Measurements from ENCODE around the gene ID1. TPM values are rescaled to one million over a fixed set of nuclear protein-coding genes. Genes with fewer than 3 reads are reported as not detected.
A peak's percentile ranks its signal among the peaks of the same experiment; 100 is the strongest.

The ID1 gene
- total RNA-seq, 4 donors from 2014 or later, result 1,083 to 1,350 (median 1,205) TPM

GRCh38 chr20:31580706-31581105 is 24.4 kb upstream of the ID1 start:
- no peaks in the 10 kb centered on the region for H3K36me3 ChIP-seq
- H3K9me3 ChIP-seq, result no peaks in the 10 kb centered on the region
- H3K27ac ChIP-seq, result no peak overlapping the region
- H3K4me1 ChIP-seq, result no peaks in the 10 kb centered on the region
- 84 to 94% methylated on average over 7 of the region's 7 CpGs for WGBS, 2 donors
- no peak overlapping the region for H3K4me3 ChIP-seq (replicated peaks in 1 of 3)
- no peak for DNase-seq
- TF ChIP-seq POLR2A (IDR thresholded peaks at IDR 0.05) (no peak), CTCF (IDR thresholded peaks at IDR 0.05) (no peak)
- no peaks in the 10 kb centered on the region for H3K27me3 ChIP-seq
- intact Hi-C loops (cut with DNase I), result no loop called here

DNA sequence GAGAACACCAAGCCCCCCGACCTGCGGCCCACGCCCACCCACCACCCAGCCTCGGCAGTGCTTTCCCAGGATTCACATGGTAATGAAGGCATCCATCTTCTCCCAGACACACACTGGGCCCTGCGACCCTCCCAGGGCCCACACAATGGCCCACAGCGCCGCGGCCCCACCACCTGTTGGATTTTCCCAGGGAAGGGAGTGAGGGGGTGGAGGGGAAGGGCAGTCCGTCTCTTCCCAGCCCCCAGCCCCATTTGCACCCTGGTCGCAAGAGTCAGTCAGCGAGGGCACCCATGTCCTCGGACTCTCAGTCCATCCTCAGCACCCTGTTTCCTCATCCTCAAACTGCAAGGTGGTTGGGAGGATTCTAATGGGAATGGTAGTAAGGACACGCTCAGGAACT is 23.7 kb upstream of the ID1 start:
- H3K27me3 ChIP-seq, result no peaks in the 10 kb centered on the region
- no peaks in the 10 kb centered on the region for H3K4me1 ChIP-seq
- intact Hi-C loops (cut with DNase I), result no loop called here
- no peak for TF ChIP-seq CTCF (IDR thresholded peaks at IDR 0.05)
- TF ChIP-seq POLR2A (IDR thresholded peaks at IDR 0.05), result no peak
- no peak for DNase-seq
- 69 to 92% methylated on average over 6 to 10 of the region's 13 CpGs for WGBS, 2 donors
- H3K9me3 ChIP-seq, result no peaks in the 10 kb centered on the region
- H3K27ac ChIP-seq, result no peak overlapping the region
- H3K36me3 ChIP-seq, result no peaks in the 10 kb centered on the region
- H3K4me3 ChIP-seq (replicated peaks in 1 of 3), result no peak overlapping the region

DNA sequence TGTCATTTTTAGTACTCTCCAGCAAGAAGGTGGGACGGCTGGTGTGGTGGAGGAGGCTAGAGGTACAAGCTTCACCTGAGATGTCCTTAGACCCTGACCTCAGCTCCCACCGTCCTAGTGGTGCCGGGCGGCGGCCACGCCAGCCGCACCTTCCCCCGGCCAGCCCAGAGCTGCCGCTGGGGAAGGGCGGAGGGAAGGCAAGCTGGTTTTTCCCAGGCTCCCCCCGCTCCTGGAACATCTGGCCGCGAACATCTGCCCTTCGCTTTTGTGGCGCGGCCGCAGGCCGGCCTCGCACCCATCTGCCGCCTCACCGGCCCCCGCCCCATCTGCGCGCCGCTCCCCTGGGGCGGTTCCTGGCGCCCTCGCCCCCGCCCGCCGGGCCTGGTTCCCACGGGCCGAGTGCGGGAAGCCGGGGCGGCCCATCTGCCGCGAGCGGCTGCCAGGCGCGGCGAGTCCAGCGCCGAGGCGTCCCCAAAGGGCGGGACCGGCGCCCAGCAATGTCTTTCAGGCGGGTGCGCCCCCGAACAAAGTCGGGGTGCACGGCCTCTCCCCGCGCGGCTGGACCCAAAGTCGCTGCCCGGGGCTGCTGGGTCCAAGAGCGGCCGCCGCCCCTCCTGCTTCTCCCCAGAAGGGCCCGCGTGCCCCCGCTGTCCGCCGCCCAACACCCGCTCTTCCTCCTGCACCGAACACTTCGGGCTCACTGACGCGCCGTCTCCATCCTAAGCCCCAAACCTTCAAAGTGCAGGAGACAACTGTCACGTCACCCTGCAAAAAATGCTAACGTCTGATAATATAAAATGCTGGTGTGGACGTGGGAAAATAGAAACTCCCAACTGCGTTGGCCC is 17.3 kb upstream of the ID1 start:
- peak; percentile 50 to 55 for DNase-seq
- no peaks in the 10 kb centered on the region for H3K9me3 ChIP-seq
- intact Hi-C loops (cut with DNase I), result no loop called here
- H3K4me3 ChIP-seq (replicated peaks in 1 of 3), result peak overlapping the region in 2 of 3 donors; percentile 36 to 44
- TF ChIP-seq CTCF (IDR thresholded peaks at IDR 0.05) (no peak), POLR2A (IDR thresholded peaks at IDR 0.05) (peak in 1 of 2 donors; percentile 58)
- 9 to 17% methylated on average over 22 to 73 of the region's 76 CpGs for WGBS, 2 donors
- peaks cover 21 to 33% of the 10 kb centered on the region in 2 donors for H3K4me1 ChIP-seq
- peak overlapping the region; percentile 84 to 90 (median 89) for H3K27ac ChIP-seq
- H3K36me3 ChIP-seq, result no peaks in the 10 kb centered on the region
- H3K27me3 ChIP-seq, result no peaks in the 10 kb centered on the region

DNA sequence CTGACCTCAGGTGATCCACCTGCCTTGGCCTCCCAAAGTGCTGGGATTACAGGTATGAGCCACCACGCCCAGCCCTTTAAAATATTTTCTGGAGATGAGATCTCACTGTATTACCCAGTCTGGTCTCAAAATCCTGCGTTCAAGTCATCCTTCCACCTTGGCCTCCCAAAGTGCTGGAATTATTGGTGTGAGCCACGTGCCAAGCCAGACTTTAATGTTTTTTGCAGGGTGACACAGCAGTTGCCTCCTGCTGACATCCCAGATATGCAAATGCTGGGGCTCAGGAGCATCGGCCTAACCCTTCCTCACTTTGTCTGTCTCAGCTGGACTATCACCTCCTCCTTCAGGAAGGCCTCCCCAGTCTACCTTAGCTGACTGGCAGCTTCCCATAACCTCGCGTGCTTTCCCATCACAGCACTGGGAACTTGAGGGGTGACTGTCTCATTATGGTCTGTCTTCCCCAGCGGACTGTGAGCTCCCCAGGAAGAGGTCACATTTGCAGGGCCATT is 14.3 kb upstream of the ID1 start:
- H3K27me3 ChIP-seq, result no peaks in the 10 kb centered on the region
- DNase-seq, result peak in 1 of 2 donors; percentile 46
- intact Hi-C loops (cut with DNase I), result no loop called here
- H3K36me3 ChIP-seq, result no peaks in the 10 kb centered on the region
- WGBS, 2 donors, result 83 to 86% methylated on average over 7 of the region's 7 CpGs
- H3K9me3 ChIP-seq, result no peaks in the 10 kb centered on the region
- H3K27ac ChIP-seq, result peak overlapping the region; percentile 36 to 89 (median 37)
- peaks cover 25 to 61% of the 10 kb centered on the region in 2 donors for H3K4me1 ChIP-seq
- TF ChIP-seq CTCF (IDR thresholded peaks at IDR 0.05) (no peak), POLR2A (IDR thresholded peaks at IDR 0.05) (no peak)
- no peak overlapping the region for H3K4me3 ChIP-seq (replicated peaks in 1 of 3)

Data from thyroid gland (tissue), 4 donors.